SJCRH30 (cell line): Measurements from ENCODE around the gene CCNL1. TPM values are rescaled to one million over a fixed set of nuclear protein-coding genes. Genes with fewer than 3 reads are reported as not detected.
"Not testable (repeated sequence)": the region's sequence is repeated elsewhere in the genome, so short reads cannot be mapped to it uniquely, and the experiment has no call there.

Experiments used
- DNase-seq, 2 experiments: peaks; one replicate each; pipeline ENCODE4 v3.0.0-alpha.2; 2015 to 2020
- H3K27ac ChIP-seq: fragments of 250-450 bp; sonication (Bioruptor Pico); 2 replicates; pipeline ENCODE4 v1.5.1; 2020; ENCODE audit warnings: mild to moderate bottlenecking, moderate library complexity
- H3K27me3 ChIP-seq: fragments of 250-450 bp; sonication (Bioruptor Pico); 2 replicates; pipeline ENCODE4 v1.5.1; 2020; ENCODE audit warnings: mild to moderate bottlenecking, moderate library complexity
- H3K36me3 ChIP-seq: fragments of 250-450 bp; sonication (Bioruptor Pico); 2 replicates; pipeline ENCODE4 v1.5.1; 2020; ENCODE audit warnings: mild to moderate bottlenecking, moderate library complexity
- H3K4me1 ChIP-seq: fragments of 250-450 bp; sonication (Bioruptor Pico); 2 replicates; pipeline ENCODE4 v1.5.1; 2020; ENCODE audit warnings: mild to moderate bottlenecking, moderate library complexity
- H3K4me3 ChIP-seq: fragments of 250-450 bp; sonication (Bioruptor Pico); 2 replicates; pipeline ENCODE4 v1.5.1; 2020; ENCODE audit warnings: mild to moderate bottlenecking, moderate library complexity
- H3K9me3 ChIP-seq: fragments of 250-450 bp; sonication (Bioruptor Pico); replicated peaks from 2 replicates; pipeline ENCODE4 v1.5.1; 2020; ENCODE audit warnings: mild to moderate bottlenecking, moderate library complexity
- total RNA-seq: library from RNA; depleted of rRNA; stranded (reverse); fragments of >200 nt; shearing (Covaris generic); gene quantifications from 2 replicates; pipeline ENCODE4 v1.2.3, GENCODE V29; 2014

The CCNL1 gene
- total RNA-seq, 1 experiment from 2014 or later, result 112 TPM

GRCh38 chr3:157176934-157177333, 17.0 kb upstream of the CCNL1 start:
- 0 out of 2 replicates have a peak, but pooled peaks cover 3% of the 10 kb centered on the region for H3K36me3 ChIP-seq
- no peak overlapping the region for H3K27ac ChIP-seq
- H3K9me3 ChIP-seq, result no peaks in the 10 kb centered on the region
- DNase-seq, result no peak
- no peaks in the 10 kb centered on the region for H3K27me3 ChIP-seq
- H3K4me3 ChIP-seq, result no peak overlapping the region
- H3K4me1 ChIP-seq, result 0 out of 2 replicates have a peak, but pooled peaks cover 3% of the 10 kb centered on the region

- no peaks in the 10 kb centered on the region for H3K9me3 ChIP-seq
- peak in 1 of 2 experiments; percentile 27 for DNase-seq
- 0 out of 2 replicates have a peak, but pooled peaks cover 3% of the 10 kb centered on the region for H3K4me1 ChIP-seq
- H3K27me3 ChIP-seq, result no peaks in the 10 kb centered on the region
- 0 out of 2 replicates have a peak, but pooled peaks cover 3% of the 10 kb centered on the region for H3K36me3 ChIP-seq
- H3K27ac ChIP-seq, result peak overlapping the region; percentile 63
- peak overlapping the region; percentile 66 for H3K4me3 ChIP-seq
Observed at GRCh38 chr3:157175691-157176507, 16.0 kb upstream of the CCNL1 start.

GRCh38 chr3:157174649-157175498, 14.9 kb upstream of the CCNL1 start:
- Histone ChIP-seq H3K27ac (peak overlapping the region; percentile 87), H3K27me3 (no peaks in the 10 kb centered on the region), H3K36me3 (0 out of 2 replicates have a peak, but pooled peaks cover 3% of the 10 kb centered on the region), H3K4me1 (0 out of 2 replicates have a peak, but pooled peaks cover 3% of the 10 kb centered on the region), H3K9me3 (no peaks in the 10 kb centered on the region), H3K4me3 (peak overlapping the region; percentile 66)
- DNase-seq, result peak; percentile 98

- Histone ChIP-seq H3K27me3 (no peaks in the 10 kb centered on the region), H3K36me3 (0 out of 2 replicates have a peak, but pooled peaks cover 3% of the 10 kb centered on the region), H3K27ac (peak overlapping the region; percentile 87), H3K4me3 (peak overlapping the region; percentile 66), H3K4me1 (0 out of 2 replicates have a peak, but pooled peaks cover 3% of the 10 kb centered on the region), H3K9me3 (no peaks in the 10 kb centered on the region)
- peak in 1 of 2 experiments; percentile 47 for DNase-seq
Observed at GRCh38 chr3:157174290-157174648, 14.3 kb upstream of the CCNL1 start.

- not testable (repeated sequence) for H3K27ac ChIP-seq, H3K27me3 ChIP-seq, H3K4me3 ChIP-seq, DNase-seq, H3K36me3 ChIP-seq, H3K4me1 ChIP-seq, H3K9me3 ChIP-seq
Observed at GRCh38 chr3:157173343-157173742, 13.4 kb upstream of the CCNL1 start.

GRCh38 chr3:157172746-157173145, 12.8 kb upstream of the CCNL1 start:
- Histone ChIP-seq H3K9me3 (no peaks in the 10 kb centered on the region), H3K27me3 (no peaks in the 10 kb centered on the region), H3K4me1 (0 out of 2 replicates have a peak, but pooled peaks cover 3% of the 10 kb centered on the region), H3K36me3 (0 out of 2 replicates have a peak, but pooled peaks cover 3% of the 10 kb centered on the region), H3K4me3 (no peak overlapping the region), H3K27ac (no peak overlapping the region)
- DNase-seq, result no peak

GRCh38 chr3:157170861-157171260, 10.9 kb upstream of the CCNL1 start:
- H3K4me3 ChIP-seq, result no peak overlapping the region
- H3K27ac ChIP-seq, result no peak overlapping the region
- H3K9me3 ChIP-seq, result no peaks in the 10 kb centered on the region
- H3K36me3 ChIP-seq, result no peaks in the 10 kb centered on the region
- 0 out of 2 replicates have a peak, but pooled peaks cover 3% of the 10 kb centered on the region for H3K4me1 ChIP-seq
- no peaks in the 10 kb centered on the region for H3K27me3 ChIP-seq
- no peak for DNase-seq

- no peaks in the 10 kb centered on the region for H3K36me3 ChIP-seq
- no peaks in the 10 kb centered on the region for H3K27me3 ChIP-seq
- no peaks in the 10 kb centered on the region for H3K9me3 ChIP-seq
- H3K27ac ChIP-seq, result no peak overlapping the region
- H3K4me3 ChIP-seq, result no peak overlapping the region
- H3K4me1 ChIP-seq, result no peaks in the 10 kb centered on the region
- no peak for DNase-seq
Observed at GRCh38 chr3:157167371-157168042, 7.6 kb upstream of the CCNL1 start.

GRCh38 chr3:157166561-157166960, 6.6 kb upstream of the CCNL1 start:
- Histone ChIP-seq H3K4me1 (no peaks in the 10 kb centered on the region), H3K4me3 (no peak overlapping the region)
- DNase-seq, result no peak

GRCh38 chr3:157166115-157166514, 6.2 kb upstream of the CCNL1 start:
- H3K27ac ChIP-seq, result no peak overlapping the region
- no peak overlapping the region for H3K4me3 ChIP-seq
- no peaks in the 10 kb centered on the region for H3K27me3 ChIP-seq
- no peaks in the 10 kb centered on the region for H3K9me3 ChIP-seq
- no peaks in the 10 kb centered on the region for H3K36me3 ChIP-seq
- no peak for DNase-seq
- H3K4me1 ChIP-seq, result no peaks in the 10 kb centered on the region

More at GRCh38 chr3:157166561-157166960, 6.6 kb upstream of the CCNL1 start:
- Histone ChIP-seq H3K9me3 (no peaks in the 10 kb centered on the region), H3K36me3 (no peaks in the 10 kb centered on the region), H3K27me3 (no peaks in the 10 kb centered on the region), H3K27ac (no peak overlapping the region)

GRCh38 chr3:157163217-157163953, 3.4 kb upstream of the CCNL1 start:
- no peaks in the 10 kb centered on the region for H3K4me1 ChIP-seq
- H3K9me3 ChIP-seq, result no peaks in the 10 kb centered on the region
- DNase-seq, result no peak
- no peaks in the 10 kb centered on the region for H3K27me3 ChIP-seq
- H3K36me3 ChIP-seq, result peaks cover 8% of the 10 kb centered on the region
- H3K27ac ChIP-seq, result no peak overlapping the region
- H3K4me3 ChIP-seq, result no peak overlapping the region

GRCh38 chr3:157162620-157163019, 2.7 kb upstream of the CCNL1 start:
- H3K27me3 ChIP-seq, DNase-seq, H3K4me3 ChIP-seq, H3K27ac ChIP-seq, H3K4me1 ChIP-seq, H3K9me3 ChIP-seq: not testable (repeated sequence)
- H3K36me3 ChIP-seq, result peaks cover 16% of the 10 kb centered on the region

- Histone ChIP-seq H3K4me3 (peak overlapping the region; percentile 75), H3K9me3 (no peaks in the 10 kb centered on the region), H3K27ac (peak overlapping the region; percentile 99), H3K36me3 (peaks cover 34% of the 10 kb centered on the region), H3K4me1 (peaks cover 9% of the 10 kb centered on the region; the same call in 1 of the 2 replicates), H3K27me3 (no peaks in the 10 kb centered on the region)
- peak; percentile 72 to 79 for DNase-seq
Observed at GRCh38 chr3:157160658-157161424, 894 bp upstream of the CCNL1 start.
